GM10266 (cell line): ENCODE results near the gene CAPN10.

Experiments
- DNase-seq: peaks from one replicate; pipeline ENCODE4 v3.0.0; 2012; ENCODE audit errors: extremely low spot score
- TF ChIP-seq, protein P1 (sequence below): IDR thresholded peaks from 2 replicates; pipeline ENCODE4 v1.5.1; 2012; ENCODE audit warnings: mild to moderate bottlenecking, low read depth; ENCODE audit not compliant: control insufficient read depth, insufficient read depth; ENCODE audit errors: missing control alignments

Gene CAPN10

DNA sequence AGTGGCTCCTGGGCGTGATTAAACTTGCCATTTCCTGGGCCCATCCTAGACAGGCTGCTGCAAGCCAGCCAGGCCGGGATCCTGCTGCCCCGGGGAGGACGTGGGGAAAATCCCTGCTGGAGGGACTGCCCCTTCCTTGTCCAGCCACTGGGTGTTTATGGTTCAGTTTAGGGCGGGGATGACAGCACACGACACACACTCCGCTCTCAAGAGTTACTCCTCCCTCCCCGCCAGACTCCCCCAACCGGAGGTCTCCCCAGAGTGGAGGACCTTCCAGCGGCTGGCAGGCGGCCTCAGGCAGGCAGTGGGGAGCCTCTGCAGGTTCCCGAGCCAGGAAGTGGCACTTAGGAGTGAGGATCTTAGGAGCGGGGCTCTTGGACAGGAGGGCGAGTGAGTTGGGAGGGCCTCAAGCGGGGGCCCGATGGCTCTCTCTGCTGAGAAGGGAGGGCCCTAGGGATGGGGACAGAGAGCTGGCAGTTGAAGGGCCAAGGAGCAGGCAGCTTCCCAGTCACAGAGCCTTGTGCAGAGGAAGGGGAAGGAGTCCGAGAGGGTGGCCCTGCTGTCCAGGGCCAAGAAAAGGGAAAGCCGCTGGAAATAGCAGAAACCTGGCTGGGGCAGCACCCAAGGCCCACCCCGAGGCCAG, 33.1 kb downstream of the CAPN10 start:
- TF ChIP-seq, protein P1, sequence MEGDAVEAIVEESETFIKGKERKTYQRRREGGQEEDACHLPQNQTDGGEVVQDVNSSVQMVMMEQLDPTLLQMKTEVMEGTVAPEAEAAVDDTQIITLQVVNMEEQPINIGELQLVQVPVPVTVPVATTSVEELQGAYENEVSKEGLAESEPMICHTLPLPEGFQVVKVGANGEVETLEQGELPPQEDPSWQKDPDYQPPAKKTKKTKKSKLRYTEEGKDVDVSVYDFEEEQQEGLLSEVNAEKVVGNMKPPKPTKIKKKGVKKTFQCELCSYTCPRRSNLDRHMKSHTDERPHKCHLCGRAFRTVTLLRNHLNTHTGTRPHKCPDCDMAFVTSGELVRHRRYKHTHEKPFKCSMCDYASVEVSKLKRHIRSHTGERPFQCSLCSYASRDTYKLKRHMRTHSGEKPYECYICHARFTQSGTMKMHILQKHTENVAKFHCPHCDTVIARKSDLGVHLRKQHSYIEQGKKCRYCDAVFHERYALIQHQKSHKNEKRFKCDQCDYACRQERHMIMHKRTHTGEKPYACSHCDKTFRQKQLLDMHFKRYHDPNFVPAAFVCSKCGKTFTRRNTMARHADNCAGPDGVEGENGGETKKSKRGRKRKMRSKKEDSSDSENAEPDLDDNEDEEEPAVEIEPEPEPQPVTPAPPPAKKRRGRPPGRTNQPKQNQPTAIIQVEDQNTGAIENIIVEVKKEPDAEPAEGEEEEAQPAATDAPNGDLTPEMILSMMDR = no peak
- DNase-seq = no peak

DNA sequence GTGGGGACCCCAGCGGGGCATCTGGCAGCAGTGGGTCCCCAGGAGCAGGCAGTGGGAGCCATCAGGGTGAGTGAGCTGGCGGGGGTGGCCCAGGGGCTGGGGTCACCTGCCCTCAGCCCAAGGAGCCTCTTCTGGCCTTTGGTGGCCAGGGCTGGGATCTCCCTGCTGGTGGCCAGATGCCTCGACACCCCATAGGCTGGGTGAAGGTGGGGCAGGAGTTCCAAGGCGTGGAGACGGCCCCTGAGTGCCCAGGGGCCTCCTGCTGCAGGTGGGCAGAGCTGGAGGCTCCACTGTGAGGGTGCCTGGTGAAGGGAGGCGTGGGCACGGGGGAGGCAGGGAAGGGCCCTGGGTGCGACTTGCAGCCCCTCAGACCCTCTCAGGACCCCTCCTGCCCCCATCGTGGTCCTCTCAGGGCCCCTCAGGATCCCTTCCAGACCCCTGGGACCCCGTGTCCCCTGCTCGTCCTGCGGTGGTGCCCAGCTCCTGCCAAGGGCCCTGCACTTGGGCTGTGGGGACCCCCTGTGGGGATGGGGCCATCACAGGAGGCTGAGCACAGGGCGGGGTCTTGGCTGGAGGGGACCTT, 33.7 kb downstream of the CAPN10 start:
- TF ChIP-seq, protein P1 = no peak
- no peak for DNase-seq

DNA sequence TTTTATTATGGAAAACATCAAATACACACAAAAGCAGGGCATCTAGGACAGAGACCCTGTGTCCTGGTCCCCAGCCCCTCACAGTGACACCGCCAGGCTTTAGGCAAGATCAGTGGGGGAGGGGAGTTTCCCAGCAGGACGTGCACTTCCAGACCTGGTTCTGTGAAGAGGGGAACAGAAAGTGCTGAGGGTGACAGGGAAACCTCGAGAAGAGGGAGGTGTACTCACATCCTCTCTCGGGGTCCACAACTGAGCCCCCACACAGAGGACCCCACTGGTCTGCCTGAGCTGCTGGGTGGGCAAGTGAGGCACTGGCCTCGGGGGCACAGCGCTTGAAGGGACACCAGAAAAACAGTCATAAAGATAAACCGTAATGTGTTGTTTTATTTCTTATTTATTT, 34.3 kb downstream of the CAPN10 start:
- TF ChIP-seq, protein P1 = no peak
- DNase-seq = no peak

DNA sequence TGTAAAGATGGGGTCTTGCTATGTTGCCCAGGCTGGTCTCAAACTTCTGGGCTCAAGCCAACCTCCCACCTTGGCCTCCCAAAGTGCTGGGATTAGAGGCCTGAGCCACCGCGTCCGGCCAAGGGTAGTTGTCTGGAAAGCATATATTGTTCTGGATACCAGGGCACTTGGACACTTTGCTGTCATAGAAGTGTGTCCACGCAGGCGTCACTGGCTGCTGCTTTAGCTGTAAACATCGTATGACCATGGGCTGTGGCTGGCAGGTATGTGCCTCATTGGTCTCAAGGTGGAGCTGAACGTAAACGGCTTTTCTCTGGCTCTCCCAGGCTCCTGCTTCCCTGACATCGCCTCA, 35.5 kb downstream of the CAPN10 start:
- TF ChIP-seq, protein P1 = no peak
- no peak for DNase-seq

DNA sequence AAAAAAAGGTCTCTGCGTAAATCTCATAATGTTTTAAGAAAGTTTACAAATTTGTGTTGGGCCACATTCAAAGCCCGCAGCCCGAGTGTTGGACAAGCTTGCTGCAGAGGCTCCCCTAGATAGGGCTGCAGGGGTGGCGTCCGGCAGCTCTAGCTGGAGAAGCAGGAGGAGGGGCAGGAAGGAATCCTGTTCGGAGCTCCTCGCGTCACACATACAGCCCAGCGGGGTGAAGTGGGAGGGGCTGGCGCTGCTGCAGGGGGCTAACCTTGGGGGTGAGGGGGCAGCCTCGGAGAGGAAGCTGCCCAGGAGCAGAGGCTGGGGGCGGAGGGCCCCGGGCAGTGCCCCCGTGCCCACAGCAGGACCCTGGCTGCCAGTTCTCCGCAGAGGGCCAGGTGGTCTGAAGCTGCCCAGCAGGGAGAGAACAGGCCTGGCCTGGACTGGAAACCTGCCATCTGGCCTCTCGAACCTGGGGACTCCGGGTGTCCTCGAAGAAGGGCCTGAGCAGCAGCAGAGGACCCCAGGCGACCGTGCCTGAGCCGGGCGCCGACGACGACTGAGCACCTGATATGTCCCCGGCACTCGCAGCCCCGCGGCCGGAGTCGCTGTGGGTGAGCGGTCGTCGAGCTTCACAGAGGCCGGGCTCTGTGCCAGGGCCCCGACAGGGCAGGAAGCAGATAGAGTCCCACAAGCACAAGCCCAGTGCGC, 36.1 kb downstream of the CAPN10 start:
- no peak for DNase-seq
- TF ChIP-seq, protein P1 = no peak

DNA sequence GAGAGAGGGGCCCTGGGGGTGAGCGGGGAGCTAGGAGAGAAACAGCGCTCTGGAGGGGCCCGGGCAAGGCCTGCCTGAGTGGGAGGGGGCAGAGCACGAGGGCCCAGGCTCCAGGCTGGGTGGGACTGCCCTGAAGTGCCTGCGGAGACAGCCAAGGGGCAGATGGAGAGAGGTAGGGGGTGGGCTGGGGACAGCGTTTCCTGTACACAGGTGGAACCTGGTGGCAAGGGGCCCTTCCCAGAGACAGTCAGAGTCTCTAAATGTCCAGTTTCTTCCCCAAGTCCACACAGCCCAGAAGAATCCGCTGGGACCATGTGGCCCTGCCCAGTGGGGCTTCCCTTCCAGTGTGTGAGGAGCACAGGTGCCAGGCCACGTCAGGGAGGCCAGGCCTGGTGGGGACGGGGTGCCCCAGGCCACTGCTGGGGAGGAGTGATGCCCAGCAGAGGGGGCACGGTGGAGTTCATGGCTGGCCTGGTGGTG, 37.0 kb downstream of the CAPN10 start:
- DNase-seq = no peak
- TF ChIP-seq, protein P1 = no peak
